ENCODE measurements around the gene SOHLH2.

The SOHLH2 gene

DNA sequence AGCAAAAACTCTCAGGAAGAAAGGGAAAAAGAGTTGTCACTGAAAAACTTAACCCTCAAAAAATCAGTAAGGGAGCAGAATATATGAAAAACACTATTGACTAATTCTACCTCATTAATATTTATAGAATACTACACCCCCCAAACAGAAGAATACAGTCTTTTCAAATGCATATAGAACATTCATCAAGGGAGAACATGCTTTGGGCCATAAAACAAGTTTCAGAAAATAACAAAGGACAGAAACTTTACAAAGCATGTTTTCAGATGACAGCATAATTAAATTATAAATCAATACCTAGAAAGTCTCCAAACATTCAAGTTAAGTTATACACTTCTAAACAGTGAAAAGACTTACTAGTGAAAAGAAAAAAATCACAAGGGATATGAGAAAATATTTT is 30.5 kb downstream of the SOHLH2 start:
- no peak for DNase-seq (ENCODE audit: low spot score)

DNA sequence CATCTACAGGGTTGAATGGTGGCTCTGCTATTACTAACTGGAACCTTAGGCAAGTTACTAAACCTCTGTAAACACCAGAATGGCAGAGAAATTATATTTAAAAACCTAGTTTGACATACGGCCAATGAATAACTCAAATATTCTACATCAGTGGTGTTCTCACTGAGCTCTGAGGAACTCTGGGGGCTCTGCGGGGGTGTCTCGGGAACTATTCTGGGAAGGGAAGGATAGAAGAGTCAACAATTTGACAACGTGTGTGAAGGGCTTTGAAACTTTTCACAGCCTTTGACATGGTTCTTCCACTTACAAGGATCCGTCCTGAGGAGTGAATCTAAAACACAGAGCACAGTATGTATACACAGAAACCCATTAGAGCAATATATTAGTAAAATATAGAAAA is 38.7 kb downstream of the SOHLH2 start:
- DNase-seq (ENCODE audit: low spot score) = no peak

DNA sequence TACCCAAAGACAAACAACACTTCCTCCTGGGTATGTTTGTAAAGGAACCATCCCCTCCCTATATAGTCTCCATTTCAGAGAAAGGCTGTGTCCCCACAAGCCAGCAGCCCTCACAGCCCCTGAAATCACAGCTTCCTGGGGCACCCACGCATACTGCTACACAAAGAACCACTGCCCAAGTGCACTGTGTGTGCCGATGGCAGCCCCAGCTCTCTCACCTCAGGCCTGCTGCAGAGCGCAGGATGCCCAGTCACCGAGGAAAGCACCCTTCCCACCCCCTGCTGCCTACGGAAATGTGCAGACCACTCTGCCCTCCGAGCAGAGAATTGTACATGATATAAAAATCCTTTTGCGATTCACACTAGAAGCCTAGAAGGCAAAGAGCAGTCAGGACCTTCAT is 39.4 kb downstream of the SOHLH2 start:
- DNase-seq (ENCODE audit: low spot score) = no peak

DNA sequence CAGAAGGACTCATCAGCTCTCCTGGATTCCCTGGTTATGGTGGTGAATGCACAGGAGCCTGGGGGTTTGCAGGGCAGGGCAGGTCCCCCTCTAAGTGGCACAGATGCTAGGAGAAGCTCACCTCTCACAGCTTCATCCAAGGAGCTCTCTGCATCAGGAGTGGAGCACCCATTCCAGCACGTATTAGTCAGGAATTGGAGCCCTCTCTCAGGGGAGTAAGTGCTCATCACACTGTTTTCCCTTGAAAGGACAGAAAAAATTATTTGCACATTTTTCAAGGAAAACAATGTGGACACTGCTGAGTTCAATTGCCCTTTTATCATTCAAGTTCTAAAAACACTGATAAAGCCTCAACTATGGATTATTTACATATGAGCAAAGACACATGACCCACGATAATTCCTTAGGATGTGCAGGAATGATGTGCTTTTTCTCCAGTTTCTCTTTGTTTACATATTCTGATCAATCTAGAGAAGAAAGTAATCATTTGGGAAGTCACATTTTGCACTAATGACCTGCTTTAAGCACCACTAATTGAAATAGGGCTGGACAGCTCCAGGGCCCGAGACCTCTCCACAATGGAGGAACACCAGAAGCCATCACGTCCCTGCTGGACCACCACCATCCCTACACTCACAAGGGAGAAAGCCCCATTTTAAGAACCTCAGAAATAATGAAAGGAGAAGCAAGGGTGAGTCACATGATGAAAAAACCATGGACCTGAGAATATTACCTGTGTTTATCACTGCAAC is 40.6 kb downstream of the SOHLH2 start:
- DNase-seq (ENCODE audit: low spot score) = no peak

DNA sequence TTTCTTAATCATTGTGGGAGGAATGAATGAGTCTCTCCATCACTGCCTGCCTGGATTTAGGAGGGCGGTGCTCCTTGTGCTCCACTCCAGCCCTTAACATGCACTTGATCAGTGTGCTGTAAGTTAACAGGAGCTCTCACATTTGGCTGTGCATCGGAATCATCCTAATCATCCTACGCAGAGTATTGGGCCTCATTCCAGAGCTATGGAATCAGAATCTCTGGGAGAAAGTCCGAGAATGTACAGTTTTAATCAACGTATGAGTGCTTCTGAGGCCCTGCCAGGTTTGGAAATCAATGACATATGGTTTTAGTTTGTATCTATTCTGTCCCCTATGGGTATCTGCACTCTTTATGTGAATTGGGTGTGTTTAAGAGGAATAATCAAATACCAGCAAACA is 48.3 kb downstream of the SOHLH2 start:
- DNase-seq (ENCODE audit: low spot score) = no peak

DNA sequence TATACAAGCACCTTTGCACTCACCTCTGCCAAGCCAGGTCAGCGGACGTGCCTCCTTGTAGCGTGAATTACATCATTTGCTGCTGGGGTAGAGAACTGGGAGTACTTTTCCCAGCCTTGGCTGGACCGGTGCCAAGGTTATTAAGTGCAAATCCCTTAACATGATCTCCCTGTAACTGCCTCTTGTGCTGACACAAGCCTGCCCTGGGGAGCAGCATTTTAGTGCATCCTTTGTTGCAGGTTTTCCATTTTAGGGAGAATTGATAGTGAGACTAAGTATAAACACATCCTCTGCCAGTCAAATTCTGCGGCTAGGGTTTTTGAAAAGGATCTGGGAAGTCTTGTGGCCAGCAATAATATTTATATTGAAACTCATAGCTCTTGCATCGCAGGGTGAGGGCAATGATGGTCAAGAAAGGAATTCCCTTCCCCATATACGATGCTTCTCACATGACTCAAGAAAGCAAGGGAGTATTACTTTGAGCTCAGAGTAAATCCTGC is 50.5 kb downstream of the SOHLH2 start:
- no peak for DNase-seq (ENCODE audit: low spot score)

DNA sequence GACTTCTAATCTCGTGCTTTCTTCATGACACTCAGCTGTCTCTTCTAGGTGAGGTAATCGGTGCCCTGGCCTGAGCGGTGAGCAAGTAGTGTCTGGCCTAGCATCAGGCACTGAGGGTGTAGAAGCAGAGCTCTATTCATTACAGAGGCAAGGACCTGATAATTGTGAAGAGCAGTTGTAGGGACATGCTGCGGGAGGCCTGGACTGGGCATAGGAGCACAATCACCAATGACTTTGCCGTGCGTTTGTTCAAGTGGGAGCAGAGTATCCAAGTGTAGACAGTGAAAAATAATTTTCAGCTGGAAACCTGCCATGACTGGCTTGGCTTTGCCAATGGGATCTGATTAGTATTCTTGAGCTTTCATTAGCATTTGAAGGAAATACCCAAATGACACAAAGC is 51.1 kb downstream of the SOHLH2 start:
- DNase-seq (ENCODE audit: low spot score) = no peak

DNA sequence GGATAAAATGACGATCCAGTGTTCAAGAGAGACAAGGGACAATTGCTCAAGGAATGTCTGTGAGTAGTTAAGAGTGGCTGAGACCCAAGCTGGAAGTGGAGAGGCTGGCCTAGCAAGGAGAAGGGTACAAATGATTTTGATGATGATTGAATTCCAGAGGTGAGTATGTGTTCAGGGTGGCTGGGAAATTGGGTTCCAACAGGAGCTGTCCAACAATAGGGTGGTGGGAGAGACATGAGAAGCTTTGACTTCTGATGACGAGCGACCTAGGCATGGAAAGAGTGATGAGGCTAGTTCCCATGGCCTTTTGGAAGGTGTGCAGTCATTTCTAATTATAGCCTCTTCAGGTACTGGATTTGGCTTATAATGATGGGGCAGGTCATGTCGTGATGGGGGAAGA is 54.1 kb downstream of the SOHLH2 start:
- no peak for DNase-seq (ENCODE audit: low spot score)

DNA sequence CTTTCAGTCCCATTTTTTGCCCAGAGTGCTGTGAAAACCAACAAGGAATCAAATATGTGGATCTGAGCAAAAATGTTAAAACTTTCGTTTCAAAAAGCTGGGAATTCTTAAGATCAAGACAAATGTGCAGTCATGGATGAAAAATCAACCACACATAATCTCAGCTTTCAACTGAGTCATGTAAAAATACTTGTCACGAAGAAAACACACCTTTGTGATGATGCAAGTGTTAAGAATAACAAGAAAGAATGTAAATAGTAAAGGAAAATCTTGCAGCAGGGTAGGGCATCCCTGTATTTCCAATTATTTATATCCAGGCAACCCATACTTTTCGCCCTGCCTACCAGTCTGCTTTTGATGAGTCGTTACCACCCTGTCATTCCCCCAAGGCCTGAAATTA is 55.7 kb downstream of the SOHLH2 start:
- no peak for DNase-seq (ENCODE audit: low spot score)

DNA sequence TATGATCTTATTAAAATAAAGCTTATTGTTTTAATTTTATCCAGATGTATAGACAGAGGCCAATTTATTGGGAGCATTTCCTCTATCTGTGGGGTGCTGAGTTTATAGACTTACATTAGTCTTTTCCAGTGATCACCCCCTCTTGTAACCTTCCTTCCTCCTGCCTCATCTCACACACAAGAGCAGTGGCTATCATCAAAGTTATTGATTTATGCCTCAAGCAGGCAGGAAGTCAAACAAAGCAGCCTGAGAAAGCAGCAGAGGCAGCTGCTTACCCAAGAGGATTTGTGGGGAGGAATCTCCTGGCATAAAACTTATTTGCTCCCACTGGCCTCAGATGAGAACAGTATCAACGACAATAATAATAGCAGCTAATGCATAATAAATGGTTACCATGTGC is 56.9 kb downstream of the SOHLH2 start:
- no peak for DNase-seq (ENCODE audit: low spot score)

DNA sequence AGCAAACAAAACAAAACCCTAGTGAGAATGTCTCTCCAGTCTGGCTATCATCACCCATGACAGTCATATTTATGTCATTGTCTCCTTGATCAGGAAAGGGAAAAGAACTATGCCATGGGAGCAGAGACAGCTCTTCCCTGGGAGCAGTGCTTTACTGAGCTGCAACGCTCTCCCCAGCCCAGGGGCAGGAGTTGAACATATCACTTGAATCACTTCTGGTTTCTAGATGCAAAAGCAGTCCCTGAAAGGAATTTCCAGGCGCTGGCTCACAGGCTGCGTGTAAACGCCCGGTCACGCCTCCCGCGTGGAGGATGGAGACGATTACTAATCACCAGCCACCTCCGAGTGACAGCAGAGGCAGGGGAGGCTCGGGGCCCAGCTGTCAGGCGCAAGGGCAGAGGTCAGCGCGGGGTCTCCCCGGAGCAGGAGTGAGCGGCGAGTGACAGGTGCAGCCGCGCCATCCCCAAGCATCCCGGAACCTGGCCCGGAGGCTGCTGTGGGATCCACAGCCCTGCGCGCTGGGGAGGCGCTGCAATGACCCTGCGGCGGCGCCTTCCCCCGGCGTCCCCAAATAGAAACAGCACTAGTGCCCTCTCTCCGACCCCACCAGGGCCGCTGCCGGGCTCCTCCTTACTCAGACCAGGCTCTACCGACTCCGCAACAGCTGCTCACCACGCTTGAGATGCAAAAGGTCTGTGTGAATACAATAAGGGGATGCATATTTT is 59.6 kb downstream of the SOHLH2 start:
- no peak for DNase-seq (ENCODE audit: low spot score)

DNA sequence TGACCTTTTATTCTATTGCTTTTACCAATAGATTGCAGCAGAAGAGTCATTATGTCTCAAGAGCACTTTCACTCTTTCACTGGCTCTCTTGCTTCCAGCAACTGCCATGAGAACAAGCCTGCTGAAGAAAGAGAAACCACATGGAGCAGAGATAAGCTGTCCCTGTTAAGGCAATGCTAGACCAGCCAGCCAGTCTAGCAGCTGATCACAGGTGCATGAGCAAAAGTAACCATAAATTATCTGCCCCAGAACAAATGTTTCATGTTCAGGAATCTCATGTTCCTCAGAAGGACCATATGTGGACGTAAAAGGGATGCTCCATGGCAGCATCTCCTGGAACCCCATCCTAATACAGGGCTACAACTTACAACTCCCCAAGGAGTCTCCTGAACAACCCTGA is 62.8 kb downstream of the SOHLH2 start:
- no peak for DNase-seq (ENCODE audit: low spot score)

DNA sequence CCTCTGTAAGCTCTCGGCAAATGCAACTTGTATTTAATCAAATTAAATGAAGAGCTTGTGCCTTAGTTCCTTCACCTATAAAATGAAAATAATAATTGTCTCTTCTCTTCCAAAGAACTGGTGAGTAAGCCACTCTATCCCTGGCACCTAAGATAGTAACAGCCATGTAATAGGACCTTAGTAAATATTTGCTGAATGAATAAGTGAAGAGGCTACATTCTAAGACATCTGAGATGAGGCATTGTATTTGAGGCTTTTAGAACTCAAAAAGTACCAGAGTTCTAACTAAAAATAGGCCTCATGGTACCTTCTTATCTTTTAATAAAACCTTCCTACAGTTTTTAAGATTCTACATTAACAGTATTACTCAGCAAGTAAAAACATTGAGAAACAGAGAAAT is 65.9 kb downstream of the SOHLH2 start:
- no peak for DNase-seq (ENCODE audit: low spot score)

DNA sequence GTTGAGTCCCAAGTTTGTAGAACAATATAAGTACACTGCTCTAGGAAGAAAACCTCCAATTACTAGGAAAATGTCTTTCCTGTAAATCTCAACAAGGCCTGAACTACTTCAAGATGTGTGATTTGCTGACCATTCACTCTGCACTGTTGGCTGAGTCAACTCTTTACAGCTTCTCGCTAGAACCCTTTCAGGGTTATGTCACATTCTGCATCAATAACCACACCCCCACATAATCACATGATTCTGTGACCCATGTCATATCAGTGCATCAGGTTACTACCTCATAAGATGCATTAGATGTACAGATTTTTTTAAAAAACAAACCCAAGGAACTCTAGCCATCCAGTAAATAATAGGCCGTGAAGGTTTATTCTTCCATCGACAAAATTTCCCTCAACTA is 67.0 kb downstream of the SOHLH2 start:
- DNase-seq (ENCODE audit: low spot score) = no peak

DNA sequence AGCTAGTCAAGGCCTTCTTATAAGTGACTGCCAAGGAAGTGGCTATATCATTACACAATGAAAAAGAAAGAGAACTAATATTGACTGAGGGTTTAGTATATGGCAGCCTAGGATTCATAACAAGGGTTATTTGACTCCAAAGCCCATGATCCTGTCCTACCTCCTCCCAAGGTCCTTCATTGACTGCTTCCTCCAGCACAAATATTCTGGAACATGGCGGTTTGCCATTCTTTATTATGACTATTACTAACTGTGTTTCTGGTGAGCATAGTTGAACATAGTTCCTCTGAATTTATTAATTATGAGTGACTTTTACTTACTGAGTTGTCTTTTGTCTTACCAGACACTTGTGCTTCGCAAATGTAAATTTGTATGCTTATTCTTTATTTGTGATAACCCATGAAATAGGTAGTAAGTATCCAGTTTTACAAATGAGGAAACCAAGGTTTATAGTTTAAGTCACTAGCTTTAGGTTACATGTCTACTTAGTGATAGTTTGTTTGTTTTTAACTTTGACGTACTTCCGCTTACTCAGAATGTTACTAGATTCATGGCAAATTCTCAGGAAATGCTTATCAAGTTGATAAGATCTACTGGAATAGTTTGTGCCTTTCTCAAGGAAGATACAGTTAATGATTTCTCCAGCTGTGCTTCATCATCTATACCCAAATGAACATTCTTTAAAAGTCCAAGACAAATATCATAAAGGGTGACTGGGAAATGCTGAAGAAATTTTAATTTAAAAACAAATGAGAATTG is 67.7 kb downstream of the SOHLH2 start:
- no peak for DNase-seq (ENCODE audit: low spot score)

DNA sequence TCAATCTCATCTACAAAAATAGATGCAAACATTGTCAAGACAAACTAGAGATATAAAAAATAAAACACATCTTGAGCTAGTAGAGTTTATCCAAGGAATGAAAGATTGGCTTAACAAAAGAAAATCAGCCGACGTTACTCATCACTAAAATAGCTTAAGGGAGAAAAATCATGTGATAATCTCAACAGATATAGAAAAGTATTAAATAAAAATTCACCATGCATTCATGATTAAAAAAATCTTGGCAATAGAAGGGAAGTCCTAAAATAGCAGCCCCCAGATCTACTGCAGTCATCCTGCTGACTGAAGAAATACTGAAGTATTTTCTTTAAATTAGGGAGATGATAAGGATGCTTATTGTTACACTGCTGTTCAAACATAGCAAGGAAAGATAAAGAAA is 70.6 kb downstream of the SOHLH2 start:
- no peak for DNase-seq (ENCODE audit: low spot score)

DNA sequence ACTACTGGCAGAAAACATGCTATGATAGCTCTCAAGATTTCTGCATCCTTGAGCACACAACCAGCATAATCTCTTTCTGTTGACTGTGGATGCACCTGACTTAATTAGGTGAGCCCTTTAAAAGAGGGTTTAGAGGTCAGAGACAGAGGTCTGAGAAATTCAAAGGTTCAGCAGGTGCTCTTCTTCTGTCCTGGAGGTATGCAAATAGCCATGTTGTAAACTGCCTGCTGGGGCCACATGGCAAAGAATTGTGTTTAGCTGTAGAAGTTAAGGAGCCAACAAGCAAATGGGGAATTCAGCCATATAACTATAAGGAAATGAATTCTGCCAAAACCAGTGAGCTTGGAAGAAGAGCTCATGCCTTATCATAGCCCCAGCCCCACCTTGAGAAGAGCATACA is 71.6 kb downstream of the SOHLH2 start:
- no peak for DNase-seq (ENCODE audit: low spot score)

DNA sequence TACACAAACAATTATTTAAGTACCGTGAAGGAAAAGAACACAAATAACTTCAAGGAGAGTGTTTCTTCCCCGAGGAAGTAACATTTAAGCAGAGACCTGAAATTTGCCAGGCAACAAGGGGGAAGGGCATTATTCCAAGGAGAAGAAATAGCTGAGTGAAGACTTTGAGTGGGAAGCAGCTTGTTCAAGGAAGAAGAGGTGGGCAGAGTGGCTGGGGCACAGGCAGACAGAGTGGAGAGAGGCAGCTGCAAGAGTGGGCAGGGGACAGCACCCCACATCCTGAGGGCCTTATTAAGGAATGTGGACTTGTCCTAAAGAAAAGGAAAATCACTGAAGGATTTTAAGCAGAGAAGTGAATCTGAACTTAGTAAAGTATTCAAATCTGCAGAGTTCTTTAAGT is 78.5 kb downstream of the SOHLH2 start:
- no peak for DNase-seq (ENCODE audit: low spot score)

DNA sequence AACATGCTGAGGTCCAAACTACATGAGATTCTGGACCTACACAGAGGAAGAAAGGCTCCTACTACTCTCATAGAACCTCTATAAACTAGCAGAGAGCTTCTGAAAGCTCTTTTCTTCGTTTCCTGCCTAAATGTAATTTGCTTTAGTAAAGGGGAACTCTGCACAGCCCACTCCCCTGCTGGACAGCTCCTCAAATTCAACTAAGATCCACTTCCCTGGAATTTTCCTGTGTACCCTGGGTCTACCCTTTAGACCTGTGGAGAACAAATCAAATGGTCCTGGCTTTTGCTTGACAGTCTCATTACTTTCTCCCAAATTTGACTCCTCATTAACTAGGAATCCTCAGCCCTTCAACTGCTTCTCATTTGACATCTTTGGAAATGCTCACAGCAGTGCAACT is 79.7 kb downstream of the SOHLH2 start:
- no peak for DNase-seq (ENCODE audit: low spot score)

DNA sequence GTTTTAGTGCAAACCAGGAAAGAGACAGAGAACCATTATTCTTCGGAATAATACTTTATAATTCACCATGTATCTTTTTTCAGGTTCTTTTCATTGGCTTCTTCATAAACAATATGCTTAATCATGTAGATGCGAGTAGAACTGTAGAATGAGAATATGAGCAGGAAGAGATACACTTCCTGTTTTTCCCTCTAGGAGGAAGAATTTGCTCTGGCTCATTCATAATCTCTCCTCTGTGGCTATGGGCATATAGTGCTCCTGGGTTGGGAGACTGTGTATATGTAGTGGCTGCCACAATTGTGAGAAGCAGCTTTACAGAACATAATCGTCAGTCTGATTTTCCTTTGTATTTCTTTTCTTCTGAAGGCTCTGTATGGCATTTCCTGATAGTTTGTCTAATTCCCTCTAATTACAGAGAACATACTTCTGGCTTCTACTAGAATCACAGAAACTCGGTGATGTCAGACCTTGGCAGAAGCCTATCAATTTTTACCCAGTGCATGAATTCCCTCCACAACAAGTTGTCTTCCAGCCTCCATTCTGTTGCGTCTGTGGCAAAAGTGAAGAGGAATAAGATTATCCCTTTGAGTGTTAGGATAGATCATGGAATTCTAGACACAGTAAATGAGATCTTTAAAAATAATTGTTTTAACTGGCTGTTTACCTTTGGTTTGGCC is 80.3 kb downstream of the SOHLH2 start:
- DNase-seq (ENCODE audit: low spot score) = no peak

DNA sequence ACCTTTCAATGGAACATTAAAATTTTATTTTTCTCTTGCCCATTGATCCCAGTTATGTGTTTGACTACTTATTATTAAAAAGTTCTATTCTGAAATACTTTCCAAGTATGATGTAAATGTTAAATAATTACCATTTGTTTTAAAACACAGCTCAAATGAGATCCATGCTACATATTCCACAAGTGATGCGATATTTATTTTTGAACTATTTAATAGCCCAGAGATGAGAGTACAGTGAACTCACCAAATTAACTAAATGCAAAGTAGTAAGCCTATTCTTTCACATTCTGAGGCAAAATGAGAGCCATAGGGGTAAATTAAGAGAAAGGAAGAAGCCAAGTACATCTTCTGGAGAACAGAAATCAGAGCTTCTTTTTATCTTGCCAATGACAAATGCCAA is 82.0 kb downstream of the SOHLH2 start:
- DNase-seq (ENCODE audit: low spot score) = no peak

DNA sequence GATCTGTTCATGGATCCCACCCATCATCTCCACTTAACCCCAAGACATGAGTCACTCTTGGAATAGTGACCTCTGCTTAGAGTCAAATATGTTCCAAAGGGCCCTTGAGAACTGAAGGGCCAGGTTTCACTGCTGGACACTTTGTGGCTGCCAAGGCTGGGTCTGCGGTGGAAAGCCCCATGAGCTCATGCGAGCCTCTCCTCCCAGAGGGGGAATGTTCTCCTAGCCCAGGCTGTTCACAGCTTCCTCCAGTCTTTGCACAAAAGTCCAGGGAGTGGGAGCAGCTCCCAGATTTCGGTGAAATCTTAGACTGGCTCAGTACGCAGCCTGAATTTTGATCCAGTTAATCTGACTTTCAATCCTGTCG is 82.4 kb downstream of the SOHLH2 start:
- no peak for DNase-seq (ENCODE audit: low spot score)
